GM19239 (cell line): ENCODE results near the gene CYB5A.

ENCODE experiments used
- DNase-seq: peaks from one replicate; pipeline ENCODE4 v3.0.0; 2011; ENCODE audit warnings: low spot score; ENCODE audit not compliant: insufficient read length
- FAIRE-seq: peaks from 2 replicates; lab custom pipeline; 2011; peaks lifted over from hg19 to GRCh38; lab: Jason Lieb, UNC

The CYB5A gene

GRCh38 chr18:74251297-74252038 is 40.3 kb downstream of the CYB5A start:
- DNase-seq (no peak), FAIRE-seq (peak; percentile 40)

- no peak for FAIRE-seq
- DNase-seq, result no peak
These were observed 41.6 kb downstream of the CYB5A start for GRCh38 chr18:74250131-74250530.

- FAIRE-seq, result no peak
- DNase-seq, result no peak
These were observed 42.4 kb downstream of the CYB5A start for GRCh38 chr18:74249181-74249968.

- peak; percentile 20 for DNase-seq
- no peak for FAIRE-seq
These were observed 43.2 kb downstream of the CYB5A start for GRCh38 chr18:74248595-74248994.

- DNase-seq (no peak), FAIRE-seq (no peak)
These were observed 43.6 kb downstream of the CYB5A start for GRCh38 chr18:74248189-74248588.

- FAIRE-seq (peak; percentile 45), DNase-seq (no peak)
These were observed 47.2 kb downstream of the CYB5A start for GRCh38 chr18:74244554-74244953.

GRCh38 chr18:74243127-74243526 is 48.6 kb downstream of the CYB5A start:
- DNase-seq (no peak), FAIRE-seq (no peak)

- FAIRE-seq (no peak), DNase-seq (no peak)
These were observed 49.2 kb downstream of the CYB5A start for GRCh38 chr18:74242438-74243096.

GRCh38 chr18:74241970-74242369 is 49.8 kb downstream of the CYB5A start:
- DNase-seq, result no peak
- no peak for FAIRE-seq

GRCh38 chr18:74241426-74241825 is 50.3 kb downstream of the CYB5A start:
- DNase-seq (no peak), FAIRE-seq (no peak)

GRCh38 chr18:74239567-74239966 is 52.2 kb downstream of the CYB5A start:
- no peak for FAIRE-seq
- DNase-seq, result no peak

GRCh38 chr18:74234326-74235171 is 57.2 kb downstream of the CYB5A start:
- FAIRE-seq (no peak), DNase-seq (no peak)

GRCh38 chr18:74233933-74234325 is 57.8 kb downstream of the CYB5A start:
- no peak for FAIRE-seq
- DNase-seq, result no peak

- FAIRE-seq, result no peak
- no peak for DNase-seq
These were observed 60.6 kb downstream of the CYB5A start for GRCh38 chr18:74230922-74231714.

GRCh38 chr18:74229891-74230290 is 61.9 kb downstream of the CYB5A start:
- DNase-seq, result no peak
- no peak for FAIRE-seq

GRCh38 chr18:74229005-74229404 is 62.8 kb downstream of the CYB5A start:
- no peak for FAIRE-seq
- no peak for DNase-seq

- DNase-seq (no peak), FAIRE-seq (no peak)
These were observed 63.5 kb downstream of the CYB5A start for GRCh38 chr18:74228312-74228711.

GRCh38 chr18:74226666-74227065 is 65.1 kb downstream of the CYB5A start:
- FAIRE-seq (no peak), DNase-seq (no peak)

- FAIRE-seq (no peak), DNase-seq (no peak)
These were observed 65.6 kb downstream of the CYB5A start for GRCh38 chr18:74226156-74226555.
